ENCODE data around the gene WFDC13. TPM values are rescaled to one million over a fixed set of nuclear protein-coding genes. Genes with fewer than 3 reads are reported as not detected.
"Not testable (repeated sequence)": the region's sequence is repeated elsewhere in the genome, so short reads cannot be mapped to it uniquely, and the experiment has no call there.

WFDC13 gene
- total RNA-seq (2014; rRNA removed; shearing (Covaris generic)): not detected in 2 replicates

- no peak for DNase-seq
- Histone ChIP-seq H3K36me3 (replicated peaks; ENCODE audit: control insufficient read depth, insufficient read depth, low read length) (no peaks in the 10 kb centered on the region), H3K4me3 (ENCODE audit: insufficient read depth, low read depth, low read length) (no peak within 1 kb of the TSS), H3K27me3 (ENCODE audit: control insufficient read depth, insufficient read depth, low read length) (no peaks in the 10 kb centered on the region)
Observed at GRCh38 chr20:45701873-45702272, at the start of gene WFDC13. TSS of gene WFDC13 (plus strand) at chr20:45702038. CDS start at chr20:45702124, 86 bp downstream.

GRCh38 chr20:45657038-45657437, 44.8 kb upstream of the WFDC13 start:
- not testable (repeated sequence) for H3K4me3 ChIP-seq (ENCODE audit: insufficient read depth, low read depth, low read length); H3K36me3 ChIP-seq (replicated peaks; ENCODE audit: control insufficient read depth, insufficient read depth, low read length); DNase-seq; H3K27me3 ChIP-seq (ENCODE audit: control insufficient read depth, insufficient read depth, low read length)

- no peaks in the 10 kb centered on the region for H3K27me3 ChIP-seq (ENCODE audit: control insufficient read depth, insufficient read depth, low read length)
- no peak for DNase-seq
- H3K4me3 ChIP-seq (ENCODE audit: insufficient read depth, low read depth, low read length): no peak within 1 kb of the TSS
- no peaks in the 10 kb centered on the region for H3K36me3 ChIP-seq (replicated peaks; ENCODE audit: control insufficient read depth, insufficient read depth, low read length)
Observed at GRCh38 chr20:45670139-45670538, 31.7 kb upstream of the WFDC13 start, which contains the start of gene WFDC11. TSS of gene WFDC11 (minus strand) at chr20:45670239. CDS start at chr20:45650600, 19,639 bp downstream.

GRCh38 chr20:45672765-45673164, 29.1 kb upstream of the WFDC13 start:
- Histone ChIP-seq H3K27me3 (ENCODE audit: control insufficient read depth, insufficient read depth, low read length) (no peaks in the 10 kb centered on the region), H3K36me3 (replicated peaks; ENCODE audit: control insufficient read depth, insufficient read depth, low read length) (no peaks in the 10 kb centered on the region), H3K4me3 (ENCODE audit: insufficient read depth, low read depth, low read length) (no peak overlapping the region)
- DNase-seq: no peak

GRCh38 chr20:45679650-45680049, 22.2 kb upstream of the WFDC13 start:
- H3K36me3 ChIP-seq (replicated peaks; ENCODE audit: control insufficient read depth, insufficient read depth, low read length): no peaks in the 10 kb centered on the region
- H3K4me3 ChIP-seq (ENCODE audit: insufficient read depth, low read depth, low read length): no peak overlapping the region
- H3K27me3 ChIP-seq (ENCODE audit: control insufficient read depth, insufficient read depth, low read length): no peaks in the 10 kb centered on the region
- no peak for DNase-seq

GRCh38 chr20:45685896-45686295, 15.9 kb upstream of the WFDC13 start:
- Histone ChIP-seq H3K36me3 (replicated peaks; ENCODE audit: control insufficient read depth, insufficient read depth, low read length) (no peaks in the 10 kb centered on the region), H3K27me3 (ENCODE audit: control insufficient read depth, insufficient read depth, low read length) (no peaks in the 10 kb centered on the region), H3K4me3 (ENCODE audit: insufficient read depth, low read depth, low read length) (no peak overlapping the region)
- peak; percentile 65 for DNase-seq

- DNase-seq: not testable (repeated sequence)
Observed at GRCh38 chr20:45693346-45693745, 8.5 kb upstream of the WFDC13 start.

GRCh38 chr20:45695496-45695895, 6.3 kb upstream of the WFDC13 start:
- no peak overlapping the region for H3K4me3 ChIP-seq (ENCODE audit: insufficient read depth, low read depth, low read length)
- H3K36me3 ChIP-seq (replicated peaks; ENCODE audit: control insufficient read depth, insufficient read depth, low read length): no peaks in the 10 kb centered on the region
- DNase-seq: no peak
- no peaks in the 10 kb centered on the region for H3K27me3 ChIP-seq (ENCODE audit: control insufficient read depth, insufficient read depth, low read length)

More at GRCh38 chr20:45693346-45693745, 8.5 kb upstream of the WFDC13 start:
- not testable (repeated sequence) for H3K4me3 ChIP-seq (ENCODE audit: insufficient read depth, low read depth, low read length); H3K27me3 ChIP-seq (ENCODE audit: control insufficient read depth, insufficient read depth, low read length); H3K36me3 ChIP-seq (replicated peaks; ENCODE audit: control insufficient read depth, insufficient read depth, low read length)

- DNase-seq: no peak
- H3K36me3 ChIP-seq (replicated peaks; ENCODE audit: control insufficient read depth, insufficient read depth, low read length): no peaks in the 10 kb centered on the region
- no peak overlapping the region for H3K4me3 ChIP-seq (ENCODE audit: insufficient read depth, low read depth, low read length)
Observed at GRCh38 chr20:45701104-45701503, 734 bp upstream of the WFDC13 start.

GRCh38 chr20:45704969-45705637, 3.3 kb downstream of the WFDC13 start, which contains the start of gene WFDC10B:
TSS of gene WFDC10B (minus strand) at chr20:45705019. CDS start at chr20:45685992, 19,027 bp downstream.
- no peaks in the 10 kb centered on the region for H3K36me3 ChIP-seq (replicated peaks; ENCODE audit: control insufficient read depth, insufficient read depth, low read length)
- H3K4me3 ChIP-seq (ENCODE audit: insufficient read depth, low read depth, low read length): no peak within 1 kb of the TSS
- DNase-seq: no peak
- H3K27me3 ChIP-seq (ENCODE audit: control insufficient read depth, insufficient read depth, low read length): no peaks in the 10 kb centered on the region

More at GRCh38 chr20:45701104-45701503, 734 bp upstream of the WFDC13 start:
- H3K27me3 ChIP-seq (ENCODE audit: control insufficient read depth, insufficient read depth, low read length): no peaks in the 10 kb centered on the region

- not testable (repeated sequence) for H3K4me3 ChIP-seq (ENCODE audit: insufficient read depth, low read depth, low read length); H3K27me3 ChIP-seq (ENCODE audit: control insufficient read depth, insufficient read depth, low read length); H3K36me3 ChIP-seq (replicated peaks; ENCODE audit: control insufficient read depth, insufficient read depth, low read length); DNase-seq
Observed at GRCh38 chr20:45716141-45716688, 14.4 kb downstream of the WFDC13 start.

GRCh38 chr20:45722047-45722446, 20.2 kb downstream of the WFDC13 start, which contains the start of gene SPINT4:
TSS of gene SPINT4 (plus strand) at chr20:45722347. CDS start at chr20:45722368, 21 bp downstream.
- Histone ChIP-seq H3K36me3 (replicated peaks; ENCODE audit: control insufficient read depth, insufficient read depth, low read length) (no peaks in the 10 kb centered on the region), H3K27me3 (ENCODE audit: control insufficient read depth, insufficient read depth, low read length) (no peaks in the 10 kb centered on the region), H3K4me3 (ENCODE audit: insufficient read depth, low read depth, low read length) (no peak within 1 kb of the TSS)
- DNase-seq: no peak

GRCh38 chr20:45725134-45725533, 23.3 kb downstream of the WFDC13 start:
- H3K36me3 ChIP-seq (replicated peaks; ENCODE audit: control insufficient read depth, insufficient read depth, low read length): no peaks in the 10 kb centered on the region
- H3K4me3 ChIP-seq (ENCODE audit: insufficient read depth, low read depth, low read length): no peak overlapping the region
- no peaks in the 10 kb centered on the region for H3K27me3 ChIP-seq (ENCODE audit: control insufficient read depth, insufficient read depth, low read length)
- no peak for DNase-seq

GRCh38 chr20:45727044-45727443, 25.2 kb downstream of the WFDC13 start:
- no peaks in the 10 kb centered on the region for H3K36me3 ChIP-seq (replicated peaks; ENCODE audit: control insufficient read depth, insufficient read depth, low read length)
- no peaks in the 10 kb centered on the region for H3K27me3 ChIP-seq (ENCODE audit: control insufficient read depth, insufficient read depth, low read length)
- no peak overlapping the region for H3K4me3 ChIP-seq (ENCODE audit: insufficient read depth, low read depth, low read length)
- no peak for DNase-seq

- no peaks in the 10 kb centered on the region for H3K36me3 ChIP-seq (replicated peaks; ENCODE audit: control insufficient read depth, insufficient read depth, low read length)
- DNase-seq: no peak
- H3K27me3 ChIP-seq (ENCODE audit: control insufficient read depth, insufficient read depth, low read length): no peaks in the 10 kb centered on the region
- no peak overlapping the region for H3K4me3 ChIP-seq (ENCODE audit: insufficient read depth, low read depth, low read length)
Observed at GRCh38 chr20:45732199-45732598, 30.4 kb downstream of the WFDC13 start.
